H9 (cell line): ENCODE results near the gene DIP2C. TPM values are rescaled to one million over a fixed set of nuclear protein-coding genes. Genes with fewer than 3 reads are reported as not detected.

Source experiments
- DNase-seq: peaks from one replicate; pipeline ENCODE4 v3.0.0-alpha.2; 2017
- H2AFZ ChIP-seq: one replicate; pipeline ENCODE4 v1.6.1; 2013; ENCODE audit warnings: mild to moderate bottlenecking, low read length, control low read depth, moderate library complexity
- H2AK5ac ChIP-seq: 2 replicates; pipeline ENCODE4 v1.6.1; 2013; ENCODE audit warnings: low read length, control low read depth, mixed read lengths; ENCODE audit not compliant: insufficient read length
- H2BK120ac ChIP-seq: one replicate; pipeline ENCODE4 v1.6.1; 2013; ENCODE audit warnings: low read depth, mild to moderate bottlenecking, low read length, control low read depth, inconsistent platforms; ENCODE audit not compliant: poor library complexity, severe bottlenecking
- H2BK12ac ChIP-seq: 2 replicates; pipeline ENCODE4 v1.6.1; 2013; ENCODE audit warnings: low read length, control low read depth, mixed read lengths, low read depth; ENCODE audit not compliant: insufficient read length
- H2BK15ac ChIP-seq: 2 replicates; pipeline ENCODE4 v1.6.1; 2013; ENCODE audit warnings: low read depth, low read length, control low read depth
- H2BK20ac ChIP-seq: one replicate; pipeline ENCODE4 v1.6.1; 2013; ENCODE audit warnings: low read depth, mild to moderate bottlenecking, low read length, control low read depth, inconsistent platforms; ENCODE audit not compliant: poor library complexity, severe bottlenecking
- H2BK5ac ChIP-seq: 2 replicates; pipeline ENCODE4 v1.6.1; 2013; ENCODE audit warnings: low read length, control low read depth, mixed read lengths; ENCODE audit not compliant: insufficient read length
- H3K14ac ChIP-seq: 2 replicates; pipeline ENCODE4 v1.6.1; 2013; ENCODE audit warnings: low read length, control low read depth; ENCODE audit not compliant: insufficient read depth
- H3K18ac ChIP-seq: 2 replicates; pipeline ENCODE4 v1.6.1; 2013; ENCODE audit warnings: low read depth, mild to moderate bottlenecking, mixed read lengths, low read length, control low read depth; ENCODE audit not compliant: insufficient read length
- H3K23ac ChIP-seq: 2 replicates; pipeline ENCODE4 v1.6.1; 2013; ENCODE audit warnings: low read length, control low read depth, mixed read lengths, low read depth; ENCODE audit not compliant: insufficient read length
- H3K23me2 ChIP-seq: 2 replicates; pipeline ENCODE4 v1.6.1; 2013; ENCODE audit warnings: low read depth, mild to moderate bottlenecking, mixed read lengths, low read length, control low read depth; ENCODE audit not compliant: insufficient read length, poor library complexity, severe bottlenecking
- H3K27ac ChIP-seq: 2 replicates; pipeline ENCODE4 v1.5.1; 2013; ENCODE audit warnings: low read length, control low read depth, mixed read lengths, low read depth; ENCODE audit not compliant: insufficient read length
- H3K27me3 ChIP-seq: 2 replicates; pipeline ENCODE4 v1.6.1; 2013; ENCODE audit warnings: low read length, control low read depth, inconsistent platforms; ENCODE audit not compliant: insufficient read depth
- H3K4ac ChIP-seq: 2 replicates; pipeline ENCODE4 v1.6.1; 2013; ENCODE audit warnings: low read depth, mild to moderate bottlenecking, control low read depth, inconsistent platforms, low read length, moderate library complexity
- H3K4me1 ChIP-seq: 2 replicates; pipeline ENCODE4 v1.6.1; 2013; ENCODE audit warnings: low read length, control low read depth, inconsistent platforms; ENCODE audit not compliant: insufficient read depth
- H3K4me2 ChIP-seq: 2 replicates; pipeline ENCODE4 v1.6.1; 2013; ENCODE audit warnings: low read length, control low read depth, mixed read lengths; ENCODE audit not compliant: insufficient read length, insufficient read depth
- H3K56ac ChIP-seq: 2 replicates; pipeline ENCODE4 v1.6.1; 2013; ENCODE audit warnings: low read depth, mild to moderate bottlenecking, mixed read lengths, low read length, control low read depth; ENCODE audit not compliant: insufficient read length
- H3K79me1 ChIP-seq: 2 replicates; pipeline ENCODE4 v1.6.1; 2013; ENCODE audit warnings: low read depth, mild to moderate bottlenecking, moderate library complexity, low read length, control low read depth, inconsistent platforms; ENCODE audit not compliant: insufficient read depth, poor library complexity, severe bottlenecking
- H3K79me2 ChIP-seq: 2 replicates; pipeline ENCODE4 v1.6.1; 2013; ENCODE audit warnings: low read length, control low read depth, inconsistent platforms; ENCODE audit not compliant: insufficient read depth
- H3K9ac ChIP-seq: 2 replicates; pipeline ENCODE4 v1.6.1; 2013; ENCODE audit warnings: low read length, control low read depth, mixed read lengths; ENCODE audit not compliant: insufficient read length; ENCODE audit errors: extremely low read depth
- H3K9me3 ChIP-seq: one replicate; pipeline ENCODE4 v1.6.1; 2013; ENCODE audit warnings: low read depth, low read length, inconsistent platforms; ENCODE audit not compliant: control insufficient read depth
- H3T11ph ChIP-seq: one replicate; pipeline ENCODE4 v1.6.1; 2013; ENCODE audit warnings: mild to moderate bottlenecking, low read length, control low read depth, inconsistent platforms
- H4K20me1 ChIP-seq: one replicate; pipeline ENCODE4 v1.6.1; 2013; ENCODE audit not compliant: control insufficient read depth, insufficient read length, insufficient read depth
- H4K5ac ChIP-seq: 2 replicates; pipeline ENCODE4 v1.6.1; 2013; ENCODE audit warnings: low read depth, mild to moderate bottlenecking, mixed read lengths, low read length, control low read depth; ENCODE audit not compliant: insufficient read length
- H4K8ac ChIP-seq: replicated peaks from 2 replicates; pipeline ENCODE4 v1.6.1; 2013; ENCODE audit warnings: low read length, control low read depth, mixed read lengths, low read depth; ENCODE audit not compliant: insufficient read length
- H4K91ac ChIP-seq: 2 replicates; pipeline ENCODE4 v1.6.1; 2013; ENCODE audit warnings: low read depth, mild to moderate bottlenecking, moderate library complexity, mixed read lengths, low read length, control low read depth; ENCODE audit not compliant: insufficient read length
- H3K27ac Mint-ChIP-seq, 3 experiments: 2 replicates in 2 of 3; 3 replicates in 1 of 3; pipeline ENCODE4 v1.8.0; 2020 to 2021; ENCODE audit warnings: mixed read lengths in 3 of 3, mild to moderate bottlenecking in 1 of 3, moderate library complexity in 1 of 3
- H3K27me3 Mint-ChIP-seq: 2 replicates; pipeline ENCODE4 v1.8.0; 2021; ENCODE audit warnings: low read depth, mild to moderate bottlenecking, moderate library complexity, mixed read lengths
- H3K36me3 Mint-ChIP-seq, 3 experiments: 2 replicates in 2 of 3; 3 replicates in 1 of 3; pipeline ENCODE4 v1.8.0; 2020 to 2021; ENCODE audit warnings: low read depth in 3 of 3, mixed read lengths in 3 of 3; ENCODE audit not compliant: insufficient read depth in 1 of 3
- H3K4me1 Mint-ChIP-seq, 2 experiments: 2 replicates each; pipeline ENCODE4 v1.8.0; 2020; ENCODE audit warnings: mixed read lengths in 2 of 2
- H3K4me3 Mint-ChIP-seq, 2 experiments: 2 replicates in 1 of 2; 3 replicates in 1 of 2; pipeline ENCODE4 v1.8.0; 2020 to 2021; ENCODE audit warnings: mild to moderate bottlenecking in 2 of 2, mixed read lengths in 2 of 2, moderate library complexity in 1 of 2
- H3K9me3 Mint-ChIP-seq, 2 experiments: 2 replicates in 1 of 2; 3 replicates in 1 of 2; pipeline ENCODE4 v1.8.0; 2020; ENCODE audit warnings: mild to moderate bottlenecking in 2 of 2, mixed read lengths in 2 of 2, moderate library complexity in 1 of 2
- WGBS: extraction: QIAGEN DNeasy Blood & Tissue Kit; methylation state at CpG from one replicate; pipeline ENCODE4 v1.1.7; 2013; ENCODE audit warnings: missing lambda C conversion rate, low lambda C conversion rate, mixed read lengths; ENCODE audit not compliant: insufficient read length; ENCODE audit errors: extremely low coverage; 5-methylcytosine and 5-hydroxymethylcytosine counted together
- total RNA-seq: library from RNA; stranded (reverse); gene quantifications from 2 replicates; pipeline ENCODE4 v1.2.1, GENCODE V29; 2021
- TF ChIP-seq, protein P1 (sequence below): fragments of 200-600 bp; sonication (generic); conservative IDR thresholded peaks from 3 replicates; pipeline ENCODE4 v1.8.0; 2021; ENCODE audit warnings: antibody characterized with exemption, mild to moderate bottlenecking

The DIP2C gene
- total RNA-seq, 1 experiment from 2014 or later, result 7.9 TPM

DNA sequence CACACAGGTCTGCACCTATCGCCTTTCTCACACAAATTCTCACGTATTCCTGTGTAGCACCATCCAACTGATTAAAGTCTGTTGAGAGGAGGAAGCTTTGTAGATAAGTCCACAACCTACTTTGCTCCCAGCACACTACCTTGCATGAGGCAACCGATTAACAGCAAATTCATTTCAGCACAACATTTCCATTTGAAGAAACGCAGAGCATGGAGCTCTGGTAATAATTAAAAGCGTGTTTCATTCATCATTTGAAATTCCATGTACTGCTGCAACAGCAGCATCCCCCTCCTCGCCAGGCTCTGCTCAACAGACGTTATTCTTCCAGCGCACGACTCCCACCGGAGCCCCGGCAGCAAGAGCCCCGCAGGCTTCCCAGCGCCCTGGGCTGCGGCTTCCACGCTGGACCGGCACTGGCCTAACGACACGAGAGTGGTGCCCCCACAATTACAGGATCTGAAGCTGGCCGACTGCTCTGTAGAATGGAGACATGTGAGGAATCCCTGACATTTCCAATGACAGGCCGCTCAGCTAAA lies 118.8 kb downstream of the DIP2C start:
- H2BK12ac ChIP-seq, result no peak overlapping the region
- WGBS, result no CpG with 5 or more reads among the region's 20 CpGs
- no peak for DNase-seq
- H4K5ac ChIP-seq, result no peak overlapping the region
- no peak overlapping the region for H3K18ac ChIP-seq
- H3K79me1 ChIP-seq, result peaks cover 2% of the 10 kb centered on the region
- no peak overlapping the region for H3K9ac ChIP-seq
- H4K8ac ChIP-seq, result no peak overlapping the region
- H2AK5ac ChIP-seq, result no peak overlapping the region
- H2AFZ ChIP-seq, result no peak overlapping the region
- H2BK15ac ChIP-seq, result no peak overlapping the region
- no peak overlapping the region for H2BK5ac ChIP-seq
- H3K4ac ChIP-seq, result no peak overlapping the region
- no peak overlapping the region for H3K27ac Mint-ChIP-seq
- H3K23me2 ChIP-seq, result no peaks in the 10 kb centered on the region
- H3K9me3 Mint-ChIP-seq, result no peaks in the 10 kb centered on the region
- H3K4me2 ChIP-seq, result no peak overlapping the region
- H3K27ac ChIP-seq, result no peak overlapping the region
- H2BK20ac ChIP-seq, result no peak overlapping the region
- no peak overlapping the region for H2BK120ac ChIP-seq
- no peak overlapping the region for H3K56ac ChIP-seq
- H3K36me3 Mint-ChIP-seq, result no peaks in the 10 kb centered on the region
- no peak overlapping the region for H3K14ac ChIP-seq
- peaks cover 4 to 14% of the 10 kb centered on the region in 2 experiments; a peak in 3 of 4 replicates for H3K4me1 Mint-ChIP-seq
- no peak overlapping the region for H3K4me3 Mint-ChIP-seq
- H3K9me3 ChIP-seq, result no peaks in the 10 kb centered on the region
- H3K23ac ChIP-seq, result no peak overlapping the region
- H4K20me1 ChIP-seq, result no peaks in the 10 kb centered on the region
- no peak overlapping the region for H4K91ac ChIP-seq
- H3K79me2 ChIP-seq, result no peaks in the 10 kb centered on the region
- no peak overlapping the region for H3T11ph ChIP-seq
- no peaks in the 10 kb centered on the region for H3K4me1 ChIP-seq
- TF ChIP-seq, protein P1, sequence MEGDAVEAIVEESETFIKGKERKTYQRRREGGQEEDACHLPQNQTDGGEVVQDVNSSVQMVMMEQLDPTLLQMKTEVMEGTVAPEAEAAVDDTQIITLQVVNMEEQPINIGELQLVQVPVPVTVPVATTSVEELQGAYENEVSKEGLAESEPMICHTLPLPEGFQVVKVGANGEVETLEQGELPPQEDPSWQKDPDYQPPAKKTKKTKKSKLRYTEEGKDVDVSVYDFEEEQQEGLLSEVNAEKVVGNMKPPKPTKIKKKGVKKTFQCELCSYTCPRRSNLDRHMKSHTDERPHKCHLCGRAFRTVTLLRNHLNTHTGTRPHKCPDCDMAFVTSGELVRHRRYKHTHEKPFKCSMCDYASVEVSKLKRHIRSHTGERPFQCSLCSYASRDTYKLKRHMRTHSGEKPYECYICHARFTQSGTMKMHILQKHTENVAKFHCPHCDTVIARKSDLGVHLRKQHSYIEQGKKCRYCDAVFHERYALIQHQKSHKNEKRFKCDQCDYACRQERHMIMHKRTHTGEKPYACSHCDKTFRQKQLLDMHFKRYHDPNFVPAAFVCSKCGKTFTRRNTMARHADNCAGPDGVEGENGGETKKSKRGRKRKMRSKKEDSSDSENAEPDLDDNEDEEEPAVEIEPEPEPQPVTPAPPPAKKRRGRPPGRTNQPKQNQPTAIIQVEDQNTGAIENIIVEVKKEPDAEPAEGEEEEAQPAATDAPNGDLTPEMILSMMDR, result no peak
- no peaks in the 10 kb centered on the region for H3K27me3 ChIP-seq
- H3K27me3 Mint-ChIP-seq, result no peaks in the 10 kb centered on the region
